Posterior vena cava (tissue), 2 donors: Measurements from ENCODE around the gene TTLL13. TPM values are rescaled to one million over a fixed set of nuclear protein-coding genes. Genes with fewer than 3 reads are reported as not detected.
A peak's percentile ranks its signal among the peaks of the same experiment; 100 is the strongest.

Experiments used
- DNase-seq: peaks from one replicate; pipeline ENCODE4 v3.0.0-alpha.2; 2020; ENCODE audit warnings: low spot score
- intact Hi-C, 2 donors: fragments of 100-400 bp; cut with DNase I; formaldehyde crosslinking; loops; one replicate each; pipeline versions ENCODE4 v1.14.1 to v1.14.2; 2022 to 2023
- long read RNA-seq, 2 donors: library from polyadenylated mRNA; unstranded; transcript quantifications; one replicate each; pipeline ENCODE4 v2.0.0, GENCODE V29; 2020 to 2021
- total RNA-seq, 2 donors: library from RNA; stranded (reverse); fragmentation: NEBNext Ultra II Directional; extraction: Animal tissue kit (Norgen Biotek cat#: 25700); gene quantifications; one replicate each; pipeline ENCODE4 v1.2.1, GENCODE V29; 2021
- donor health status: DM: yes; HTN: yes; CAD: no.
- donor health status: DM: yes; HTN: yes; CAD: no.

TTLL13 gene
- total RNA-seq = not detected
- long read RNA-seq, donor 1 = 0 reads
- long read RNA-seq, donor 2 = 0 reads

DNA sequence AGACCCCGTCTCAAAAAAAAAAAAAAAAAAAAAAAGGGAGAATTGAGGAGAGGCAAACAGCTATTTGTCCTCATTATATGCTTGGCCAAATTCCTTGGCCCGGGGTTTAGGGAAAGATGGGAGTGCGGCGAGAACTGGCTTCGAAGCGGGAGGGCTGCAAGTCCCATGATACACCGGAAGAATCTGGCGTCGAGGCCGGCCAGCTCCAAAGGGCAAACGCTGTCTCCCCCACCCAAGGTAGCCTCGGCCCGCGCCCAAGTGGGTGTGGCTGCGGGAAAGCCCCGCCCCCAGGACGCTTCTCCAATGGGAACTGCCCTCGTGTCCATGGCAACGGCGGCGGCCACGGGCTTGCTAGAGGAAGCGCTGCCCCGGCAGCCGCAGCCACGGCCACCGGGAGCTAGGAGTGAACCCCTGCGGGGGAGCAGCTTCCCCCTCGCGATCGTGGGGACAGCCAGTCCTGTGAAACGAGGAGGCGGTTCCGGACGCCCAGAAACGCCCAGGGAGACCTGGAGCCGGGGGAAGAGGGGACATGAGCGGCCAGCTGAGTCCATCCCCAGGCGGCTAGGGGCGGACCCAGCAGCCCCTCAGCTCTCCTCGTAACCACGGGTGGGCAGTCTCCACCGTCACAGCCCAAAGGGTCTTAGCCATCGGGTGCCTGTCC, at the start of gene TTLL13:
TTLL13 (plus strand) TSS at position 354 of the 661 bp plus-strand sequence. CDS start 1,075 bp downstream, outside the sequence.
- DNase-seq = peak; percentile 98
- intact Hi-C loops = no loop called here

DNA sequence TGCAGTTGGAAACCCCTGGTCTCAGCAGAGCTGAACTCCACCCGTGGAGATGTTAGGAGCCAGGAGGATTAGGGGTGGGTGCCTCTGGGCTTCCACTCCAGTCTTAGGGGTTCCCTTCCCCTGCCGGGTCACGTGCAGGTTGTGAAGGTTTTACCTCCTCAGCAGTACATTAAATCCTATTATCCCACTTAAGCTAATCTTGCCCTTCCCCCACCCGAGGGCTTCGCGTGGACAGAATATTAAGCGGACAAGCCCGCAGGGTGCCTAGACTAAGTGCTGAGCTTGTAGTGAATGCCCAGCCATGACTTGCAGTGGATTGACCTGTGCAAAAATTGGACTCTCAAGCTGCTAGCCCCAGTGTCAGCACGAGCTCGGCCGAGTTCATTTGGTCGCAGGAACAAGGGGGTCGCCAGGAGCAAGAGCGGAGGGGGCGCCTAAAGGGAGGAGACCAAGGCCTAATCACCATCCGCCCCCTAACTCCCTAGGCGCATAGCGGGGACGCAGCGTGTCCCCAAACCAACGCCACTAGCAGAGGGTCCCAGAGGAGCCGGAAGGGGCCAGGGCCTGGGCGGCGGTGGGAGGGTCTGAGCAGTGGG, 48.7 kb upstream of the TTLL13 start:
- intact Hi-C loops = loop anchor here in 1 of 2 donors (5.0 kb wide), 1 partner anchor 38 kb away; no protein-coding TSS in a partner anchor
- no peak for DNase-seq

DNA sequence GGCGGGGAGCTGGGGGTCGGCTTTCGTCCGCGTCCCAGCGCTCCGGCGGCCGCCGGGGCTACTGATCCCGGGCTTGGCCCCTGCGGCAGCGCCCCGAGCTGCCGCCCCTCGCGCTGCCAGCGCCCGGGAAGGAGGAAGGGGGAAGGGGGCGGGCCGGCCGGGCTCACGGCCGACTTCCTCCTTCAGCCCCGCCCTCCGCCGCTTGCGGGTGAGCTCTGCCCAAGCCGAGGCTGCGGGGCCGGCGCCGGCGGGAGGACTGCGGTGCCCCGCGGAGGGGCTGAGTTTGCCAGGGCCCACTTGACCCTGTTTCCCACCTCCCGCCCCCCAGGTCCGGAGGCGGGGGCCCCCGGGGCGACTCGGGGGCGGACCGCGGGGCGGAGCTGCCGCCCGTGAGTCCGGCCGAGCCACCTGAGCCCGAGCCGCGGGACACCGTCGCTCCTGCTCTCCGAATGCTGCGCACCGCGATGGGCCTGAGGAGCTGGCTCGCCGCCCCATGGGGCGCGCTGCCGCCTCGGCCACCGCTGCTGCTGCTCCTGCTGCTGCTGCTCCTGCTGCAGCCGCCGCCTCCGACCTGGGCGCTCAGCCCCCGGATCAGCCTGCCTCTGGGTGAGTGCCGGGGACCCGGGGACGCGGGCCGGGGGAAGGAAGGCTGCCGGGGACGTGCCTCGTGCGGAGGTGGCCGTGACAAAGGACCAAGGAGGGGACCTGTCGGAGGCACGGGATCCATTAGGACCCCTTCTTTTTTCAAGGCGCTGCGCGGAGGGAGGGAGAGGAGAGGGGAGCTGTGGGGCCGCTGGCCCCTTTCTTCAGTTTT, 48.0 kb upstream of the TTLL13 start, which contains the start of gene SEMA4B:
SEMA4B (plus strand) TSS at position 201 of the 814 bp plus-strand sequence; CDS start at position 450, 249 bp downstream.
- intact Hi-C loops = loop anchor here in 1 of 2 donors (5.0 kb wide), 1 partner anchor 39 kb away; no protein-coding TSS in a partner anchor
- DNase-seq = peak; percentile 90

DNA sequence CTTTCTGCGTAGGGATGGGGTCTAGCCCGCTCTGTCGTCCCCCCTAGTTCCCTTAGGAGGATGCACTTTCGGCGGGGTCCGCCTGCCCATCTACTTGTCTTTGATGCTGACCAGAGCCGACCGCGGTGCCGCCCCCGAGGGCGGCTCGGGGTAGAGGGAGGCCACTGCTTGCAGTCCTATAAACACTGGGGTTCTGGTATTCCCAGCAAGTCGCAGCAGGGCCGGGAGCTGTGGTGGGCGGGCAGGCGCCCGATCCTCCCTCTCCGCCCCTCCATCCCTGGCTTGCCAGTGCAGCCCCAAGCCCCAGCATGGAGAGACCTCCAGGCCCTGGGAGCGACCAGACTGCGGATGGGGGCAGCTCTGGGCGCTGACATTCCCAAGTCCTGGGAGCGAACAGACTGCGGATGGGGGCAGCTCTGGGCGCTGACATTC, 47.4 kb upstream of the TTLL13 start:
- intact Hi-C loops = loop anchor here in 1 of 2 donors (5.0 kb wide), 1 partner anchor 40 kb away; no protein-coding TSS in a partner anchor
- DNase-seq = no peak

DNA sequence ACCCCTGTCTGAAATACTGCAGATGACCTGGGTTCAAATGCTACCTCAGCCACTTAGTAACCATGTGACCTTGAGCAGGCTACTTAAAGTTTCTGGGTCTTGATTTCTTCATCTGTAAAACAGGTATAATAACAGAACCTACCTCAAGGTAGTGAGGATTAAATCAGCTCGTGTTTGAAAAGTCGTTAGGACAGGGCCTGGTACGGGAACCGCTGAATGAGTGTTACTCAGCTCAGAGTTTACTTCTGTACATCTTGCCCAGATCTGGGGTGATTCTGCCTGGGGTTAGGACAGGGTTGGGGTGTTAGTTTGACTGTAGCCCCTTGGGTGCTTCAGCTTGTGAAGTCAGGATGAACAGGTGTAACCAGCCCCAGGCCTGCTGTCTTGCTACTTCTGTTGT, 46.4 kb upstream of the TTLL13 start:
- intact Hi-C loops = loop anchor here in 1 of 2 donors (5.0 kb wide), 1 partner anchor 41 kb away; no protein-coding TSS in a partner anchor
- no peak for DNase-seq

DNA sequence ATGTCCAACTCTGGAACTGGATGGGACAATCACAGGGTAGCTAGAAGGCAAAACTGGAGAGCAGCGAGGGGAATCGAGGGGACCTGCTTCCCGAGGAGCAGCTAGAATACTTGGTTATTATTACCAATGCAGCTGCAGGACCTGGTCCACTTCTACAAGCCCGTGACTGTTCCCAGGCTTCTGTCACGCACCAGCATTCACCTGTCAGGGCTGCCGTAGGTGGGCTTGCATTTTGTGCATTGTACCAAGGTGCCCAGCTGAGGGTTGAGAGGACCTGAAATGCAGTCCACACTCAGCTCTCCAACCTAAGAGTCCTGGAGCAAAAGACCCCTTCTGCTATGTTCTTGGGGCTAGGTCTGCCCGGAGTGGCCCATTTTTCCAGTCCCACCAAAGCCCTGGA, 45.9 kb upstream of the TTLL13 start:
- no peak for DNase-seq
- intact Hi-C loops = loop anchor here in 1 of 2 donors (5.0 kb wide), 1 partner anchor 41 kb away; no protein-coding TSS in a partner anchor

DNA sequence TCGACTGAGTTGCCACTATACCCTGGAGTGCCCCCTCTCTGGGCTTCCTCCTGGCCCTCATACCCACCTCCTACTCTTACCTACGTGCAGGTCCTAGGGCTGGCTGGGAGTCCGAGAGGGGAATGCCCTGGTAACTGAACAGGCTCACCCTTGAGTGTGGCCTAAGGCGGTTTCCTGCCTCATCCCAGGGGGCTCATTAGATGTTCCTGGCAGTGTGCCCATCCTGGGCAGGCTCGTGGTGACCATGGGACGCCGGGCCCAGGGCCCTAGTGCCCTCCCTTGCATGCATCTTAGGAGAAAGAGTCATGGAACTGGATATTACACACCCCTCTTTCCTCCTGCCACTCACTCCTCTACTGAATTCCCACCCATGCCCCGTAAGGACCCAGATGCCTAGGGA, 45.4 kb upstream of the TTLL13 start:
- DNase-seq = peak; percentile 83

GRCh38 chr15:90205050-90205848, 44.1 kb upstream of the TTLL13 start:
- peak; percentile 50 for DNase-seq
- intact Hi-C loops = no loop called here

More for the DNA sequence above, 45.4 kb upstream of the TTLL13 start:
- intact Hi-C loops = loop anchor here in 1 of 2 donors (5.0 kb wide), 1 partner anchor 42 kb away; no protein-coding TSS in a partner anchor

DNA sequence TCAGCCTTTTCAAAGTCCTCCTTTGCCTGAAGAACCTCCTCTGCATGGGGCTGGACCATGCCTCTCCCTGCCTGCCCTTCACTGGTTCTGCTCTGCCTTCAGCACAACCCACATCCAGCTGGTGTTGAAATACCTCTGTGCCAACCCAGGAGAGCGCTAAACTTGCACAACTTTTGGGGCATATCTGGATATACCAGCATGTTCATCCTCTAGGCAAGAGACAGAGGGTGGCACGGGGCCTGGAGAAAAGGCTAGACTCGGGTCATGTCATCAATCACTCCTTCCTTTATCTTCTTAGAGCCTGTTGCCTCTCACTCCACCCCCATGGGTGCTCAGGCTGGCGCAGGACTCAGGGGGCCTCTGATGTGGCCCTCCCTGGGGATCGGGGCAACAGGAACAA, 43.5 kb upstream of the TTLL13 start:
- no peak for DNase-seq
- intact Hi-C loops = no loop called here

GRCh38 chr15:90207252-90207651, 42.1 kb upstream of the TTLL13 start:
- DNase-seq = no peak
- intact Hi-C loops = no loop called here

DNA sequence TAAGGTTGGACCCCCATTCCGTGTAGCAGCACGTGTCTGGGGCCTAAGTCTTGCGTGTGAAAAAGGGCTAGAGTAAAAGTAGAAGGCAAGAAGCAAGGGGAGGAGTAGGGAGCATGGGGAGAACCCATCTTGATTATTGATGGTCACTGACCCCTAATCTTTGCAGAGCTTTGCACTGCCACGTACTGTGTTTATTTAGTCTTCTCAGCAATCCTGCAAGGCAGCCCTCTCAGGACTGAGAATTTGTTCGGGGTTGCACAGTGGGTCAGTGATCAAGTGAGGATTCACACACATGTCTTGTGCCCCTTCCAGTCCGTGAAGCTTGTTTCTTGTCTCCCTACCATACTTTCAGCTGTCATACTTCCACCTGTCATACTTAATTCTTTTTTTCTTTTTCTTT, 41.0 kb upstream of the TTLL13 start:
- intact Hi-C loops = no loop called here
- no peak for DNase-seq

- intact Hi-C loops = no loop called here
- no peak for DNase-seq
These were observed 39.8 kb upstream of the TTLL13 start for GRCh38 chr15:90209591-90209990.

- DNase-seq = no peak
- intact Hi-C loops = no loop called here
These were observed 38.8 kb upstream of the TTLL13 start for GRCh38 chr15:90210593-90210992.

DNA sequence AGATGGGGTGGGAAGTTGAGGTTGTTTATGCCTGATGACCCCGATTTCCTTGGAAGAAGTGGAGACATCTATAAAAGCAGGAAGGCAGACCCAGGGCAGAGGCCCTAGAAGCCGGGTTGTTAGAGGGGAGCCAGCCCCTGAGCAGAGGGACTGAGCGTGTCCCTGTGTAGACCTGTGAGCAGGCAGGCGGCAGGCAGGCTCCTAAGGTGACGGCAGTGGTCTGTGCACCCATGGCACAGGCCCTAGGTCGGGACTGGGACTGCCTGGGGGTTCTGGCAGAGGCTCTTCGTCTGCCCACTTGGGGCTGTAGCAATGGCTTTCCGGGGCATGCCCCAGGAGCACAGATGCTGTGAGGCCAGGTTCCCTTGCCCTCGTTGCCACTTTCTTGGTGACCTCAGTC, 38.3 kb upstream of the TTLL13 start:
- intact Hi-C loops = no loop called here
- no peak for DNase-seq

GRCh38 chr15:90211440-90212143, 37.8 kb upstream of the TTLL13 start:
- intact Hi-C loops = no loop called here
- DNase-seq = no peak

DNA sequence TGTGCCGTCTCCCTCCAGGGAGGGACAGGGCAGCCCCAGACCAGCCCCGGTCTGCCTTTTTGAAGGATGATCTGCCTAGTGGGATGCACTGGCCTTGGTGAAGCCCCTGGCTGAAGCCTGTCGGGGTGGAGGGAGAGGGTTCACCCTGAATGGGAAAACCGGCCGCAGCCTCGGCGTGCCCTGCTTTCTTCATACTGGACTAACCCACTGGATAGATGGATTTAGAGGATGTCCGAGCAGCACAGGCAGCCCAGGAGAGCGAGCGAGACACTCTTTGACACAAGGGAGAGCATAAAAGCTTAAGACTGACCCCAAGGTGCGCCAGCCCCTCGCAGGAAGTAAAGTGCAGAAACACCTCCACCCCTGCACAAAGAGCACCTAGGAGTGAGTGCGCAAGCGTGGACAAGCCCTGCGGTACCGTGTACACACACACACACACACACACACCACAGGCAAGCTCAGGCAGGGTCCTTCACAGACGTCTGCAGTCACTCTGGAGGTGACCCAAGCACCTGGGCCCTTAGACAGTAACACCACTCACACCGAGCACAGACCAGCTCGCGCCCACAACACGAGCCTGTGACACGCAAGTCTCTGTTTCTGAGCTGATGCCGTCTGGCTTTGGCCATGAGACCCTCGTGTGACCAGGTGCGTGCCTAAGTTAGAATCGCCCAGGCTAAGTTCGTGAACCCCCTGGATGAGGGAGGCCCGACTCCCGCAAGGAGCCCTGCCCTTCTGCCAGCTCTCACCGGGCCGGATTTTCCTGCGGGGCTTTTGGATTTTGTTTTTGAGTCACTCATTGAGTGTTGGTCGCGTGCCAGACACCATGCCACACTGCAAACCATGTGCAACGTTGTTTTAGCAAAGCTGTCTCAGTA, 36.9 kb upstream of the TTLL13 start:
- intact Hi-C loops = no loop called here
- no peak for DNase-seq

GRCh38 chr15:90213122-90213817, 36.1 kb upstream of the TTLL13 start:
- intact Hi-C loops = no loop called here
- no peak for DNase-seq
